H1 (cell line): ENCODE measurements around the gene ZDHHC17. TPM values are rescaled to one million over a fixed set of nuclear protein-coding genes. Genes with fewer than 3 reads are reported as not detected.

ENCODE experiments used
- CTCF ChIA-PET: fragments of 300-600 bp; sonication (Branson Sonifier 250); formaldehyde crosslinking; loops from one replicate; lab custom pipeline; 2021; ENCODE audit not compliant: partially characterized antibody; lab: Charles Lee
- POLR2A ChIA-PET: fragments of 300-600 bp; sonication (Branson Sonifier 250); formaldehyde crosslinking; loops from one replicate; lab custom pipeline; 2021; ENCODE audit warnings: inconsistent platforms; ENCODE audit not compliant: partially characterized antibody; lab: Charles Lee
- DNase-seq, 2 experiments: peaks; one replicate each; pipeline versions ENCODE4 v3.0.0 to v3.0.0-alpha.2; 2010 to 2022; ENCODE audit warnings: low spot score in 2 of 2, low read depth in 1 of 2, mixed read lengths in 1 of 2
- FAIRE-seq: peaks from 2 replicates; lab custom pipeline; 2011; peaks lifted over from hg19 to GRCh38; lab: Jason Lieb, UNC
- H2AFZ ChIP-seq: 2 replicates; pipeline ENCODE4 v1.8.1; 2012; ENCODE audit warnings: low read length, inconsistent platforms
- H2AK5ac ChIP-seq: 2 replicates; pipeline ENCODE4 v1.6.1; 2013; ENCODE audit warnings: low read depth, low read length
- H2BK120ac ChIP-seq: replicated peaks from 2 replicates; pipeline ENCODE3; 2013; ENCODE audit warnings: low read depth, low read length, inconsistent platforms
- H2BK12ac ChIP-seq: 2 replicates; pipeline ENCODE4 v1.6.1; 2013; ENCODE audit warnings: low read depth, low read length
- H2BK15ac ChIP-seq: 2 replicates; pipeline ENCODE4 v1.6.1; 2013; ENCODE audit warnings: low read length
- H2BK20ac ChIP-seq: 2 replicates; pipeline ENCODE4 v1.6.1; 2013; ENCODE audit warnings: low read length
- H2BK5ac ChIP-seq: 2 replicates; pipeline ENCODE4 v1.6.1; 2013; ENCODE audit warnings: low read depth, low read length
- H3K14ac ChIP-seq: 2 replicates; pipeline ENCODE4 v1.6.1; 2013; ENCODE audit warnings: inconsistent platforms; ENCODE audit not compliant: insufficient read length
- H3K18ac ChIP-seq: 2 replicates; pipeline ENCODE4 v1.6.1; 2013; ENCODE audit warnings: low read length; ENCODE audit errors: extremely low read depth
- H3K23ac ChIP-seq: 2 replicates; pipeline ENCODE4 v1.6.1; 2013; ENCODE audit warnings: inconsistent platforms; ENCODE audit not compliant: insufficient read length
- H3K23me2 ChIP-seq: 2 replicates; pipeline ENCODE4 v1.6.1; 2013; ENCODE audit warnings: low read depth, low read length
- H3K27ac ChIP-seq: 2 replicates; pipeline ENCODE4 v1.6.1; 2011; ENCODE audit warnings: low read depth, low read length, inconsistent platforms
- H3K27me3 ChIP-seq, 4 experiments: replicated peaks in 1 of 4; 1 replicate in 1 of 4; 2 replicates in 3 of 4; pipeline versions ENCODE4 v1.6.1 to v1.8.1; 2011 to 2013; ENCODE audit warnings: low read length in 3 of 4, mild to moderate bottlenecking in 3 of 4, inconsistent platforms in 2 of 4, mixed read lengths in 2 of 4, moderate library complexity in 1 of 4; ENCODE audit not compliant: control insufficient read depth in 3 of 4, insufficient read depth in 3 of 4; ENCODE audit errors: extremely low read depth in 1 of 4
- H3K36me3 ChIP-seq, 4 experiments: 2 replicates each; pipeline versions ENCODE4 v1.6.1 to v1.8.1; 2011 to 2013; ENCODE audit warnings: mild to moderate bottlenecking in 4 of 4, low read length in 3 of 4, moderate library complexity in 2 of 4, control low read depth in 1 of 4, inconsistent platforms in 1 of 4; ENCODE audit not compliant: insufficient read depth in 4 of 4, control insufficient read depth in 2 of 4
- H3K4ac ChIP-seq: replicated peaks from 2 replicates; pipeline ENCODE3; 2013; ENCODE audit warnings: low read length, low read depth, mixed read lengths, inconsistent platforms; ENCODE audit not compliant: insufficient read length
- H3K4me1 ChIP-seq, 4 experiments: replicated peaks in 1 of 4; 1 replicate in 1 of 4; 2 replicates in 3 of 4; pipeline versions ENCODE4 v1.6.1 to v1.8.1; 2011 to 2013; ENCODE audit warnings: low read length in 3 of 4, inconsistent platforms in 2 of 4, mixed read lengths in 1 of 4; ENCODE audit not compliant: insufficient read depth in 4 of 4, control insufficient read depth in 3 of 4
- H3K4me2 ChIP-seq, 2 experiments: 2 replicates each; pipeline versions ENCODE4 v1.6.1 to v1.8.1; 2011 to 2013; ENCODE audit warnings: low read depth in 2 of 2, low read length in 2 of 2, control low read depth in 1 of 2, inconsistent platforms in 1 of 2, mild to moderate bottlenecking in 1 of 2; ENCODE audit not compliant: insufficient read depth in 1 of 2
- H3K4me3 ChIP-seq, 4 experiments: fragments of 200-600, 300-600 bp in 1 of 4; sonication (generic), shearing (Covaris generic), sonication (Bioruptor Twin) in 1 of 4; 2 replicates each; pipeline versions ENCODE4 v1.5.1 to v1.8.1; 2011 to 2016; ENCODE audit warnings: low read length in 4 of 4, low read depth in 3 of 4, control low read depth in 2 of 4, inconsistent platforms in 2 of 4, mild to moderate bottlenecking in 2 of 4, mixed read lengths in 1 of 4, moderate library complexity in 1 of 4; ENCODE audit not compliant: insufficient read depth in 2 of 4; ENCODE audit errors: extremely low read depth in 1 of 4
- H3K56ac ChIP-seq: replicated peaks from 2 replicates; pipeline ENCODE3; 2013; ENCODE audit warnings: low read depth, mild to moderate bottlenecking, mixed read lengths, low read length, inconsistent platforms; ENCODE audit not compliant: insufficient read length
- H3K79me1 ChIP-seq: 2 replicates; pipeline ENCODE4 v1.6.1; 2013; ENCODE audit warnings: low read depth, low read length, control low read depth
- H3K79me2 ChIP-seq, 2 experiments: 2 replicates each; pipeline versions ENCODE4 v1.6.1 to v1.8.1; 2012 to 2013; ENCODE audit warnings: low read length in 2 of 2, mild to moderate bottlenecking in 2 of 2, inconsistent platforms in 1 of 2; ENCODE audit not compliant: insufficient read depth in 2 of 2, control insufficient read depth in 1 of 2
- H3K9ac ChIP-seq, 4 experiments: replicated peaks in 1 of 4; 1 replicate in 1 of 4; 2 replicates in 3 of 4; pipeline versions ENCODE4 v1.6.1 to v1.8.1; 2011 to 2013; ENCODE audit warnings: low read depth in 3 of 4, low read length in 3 of 4, control low read depth in 2 of 4, mild to moderate bottlenecking in 2 of 4, moderate library complexity in 2 of 4, inconsistent platforms in 1 of 4; ENCODE audit errors: extremely low read depth in 1 of 4
- H3K9me3 ChIP-seq, 2 experiments: 2 replicates each; pipeline versions ENCODE4 v1.6.1 to v1.8.1; 2012 to 2013; ENCODE audit warnings: mild to moderate bottlenecking in 2 of 2, moderate library complexity in 2 of 2, control low read depth in 1 of 2, inconsistent platforms in 1 of 2, low read depth in 1 of 2, low read length in 1 of 2, mixed read lengths in 1 of 2; ENCODE audit not compliant: insufficient read depth in 2 of 2
- H4K20me1 ChIP-seq, 2 experiments: replicated peaks in 1 of 2; 2 replicates each; pipeline versions ENCODE3 to v1.8.1; 2011 to 2013; ENCODE audit warnings: inconsistent platforms in 2 of 2, low read length in 2 of 2, mild to moderate bottlenecking in 1 of 2; ENCODE audit not compliant: insufficient read depth in 2 of 2, control insufficient read depth in 1 of 2
- H4K5ac ChIP-seq: 2 replicates; pipeline ENCODE4 v1.6.1; 2013; ENCODE audit warnings: low read length, low read depth, mixed read lengths, inconsistent platforms; ENCODE audit not compliant: insufficient read length
- H4K8ac ChIP-seq: 2 replicates; pipeline ENCODE4 v1.8.0; 2013; ENCODE audit warnings: mild to moderate bottlenecking, moderate library complexity, low read length, inconsistent platforms; ENCODE audit not compliant: insufficient read depth; ENCODE audit errors: extremely low read depth
- H4K91ac ChIP-seq: replicated peaks from 2 replicates; pipeline ENCODE3; 2013; ENCODE audit warnings: low read length, mixed read lengths, inconsistent platforms; ENCODE audit not compliant: insufficient read length
- E2F6 ChIP-seq: IDR thresholded peaks from 2 replicates; pipeline ENCODE4 v1.6.1; 2012; ENCODE audit warnings: inconsistent platforms
- EP300 ChIP-seq, 2 experiments: IDR thresholded peaks; 1 replicate in 1 of 2; 2 replicates in 1 of 2; pipeline ENCODE4 v1.6.1; 2011 to 2012; ENCODE audit warnings: low read depth in 2 of 2, low read length in 2 of 2, mild to moderate bottlenecking in 2 of 2, borderline replicate concordance in 1 of 2, inconsistent platforms in 1 of 2, moderate library complexity in 1 of 2
- FOSL1 ChIP-seq: IDR thresholded peaks from 2 replicates; pipeline ENCODE4 v1.6.1; 2011; ENCODE audit warnings: mild to moderate bottlenecking, low read depth, low read length, moderate library complexity; ENCODE audit not compliant: insufficient read depth
- WGBS, 2 experiments: shearing (Covaris generic) in 1 of 2; methylation state at CpG; one replicate each; pipeline versions ENCODE4 v1.1.6 to v1.1.7; 2013 to 2015; ENCODE audit warnings: low lambda C conversion rate in 2 of 2, mixed read lengths in 2 of 2, inconsistent platforms in 1 of 2, low coverage in 1 of 2, missing lambda C conversion rate in 1 of 2; ENCODE audit not compliant: insufficient replicate concordance in 2 of 2, insufficient coverage in 1 of 2, insufficient read length in 1 of 2; ENCODE audit errors: extremely low coverage in 1 of 2, missing lambda C conversion rate in 1 of 2; 5-methylcytosine and 5-hydroxymethylcytosine counted together
- polyA plus RNA-seq, 7 experiments: library from polyadenylated mRNA; depleted of rRNA in 3 of 7; stranded (reverse) in 5 of 7; unstranded in 2 of 7; fragments of >200 nt in 5 of 7; fragments of 200-250 nt in 2 of 7; gene quantifications; 1 replicate in 5 of 7; 2 replicates in 1 of 7; 4 replicates in 1 of 7; pipeline versions ENCODE4 v1.2.1 to v1.2.3, GENCODE V29; 2011 to 2013; ENCODE audit warnings: missing spikeins in 2 of 7, mixed read lengths in 2 of 7
- total RNA-seq: library from RNA; stranded (reverse); fragmentation: NEBNext Ultra II Directional; extraction: Animal tissue kit (Norgen Biotek cat#: 25700); gene quantifications from 2 replicates; pipeline ENCODE4 v1.2.1, GENCODE V29; 2021

ZDHHC17 gene
- total and polyA plus RNA-seq, 2 of the 8 experiments (the other 6 are each of a cell fraction or from before 2014, with no cell fraction given) = 27.6 to 28.9 TPM

GRCh38 chr12:76782526-76782925 is 18.6 kb downstream of the ZDHHC17 start:
- H2BK12ac ChIP-seq = no peak overlapping the region
- no peak overlapping the region for H2BK5ac ChIP-seq
- H4K91ac ChIP-seq = no peak overlapping the region
- FAIRE-seq (no peak), DNase-seq (no peak)
- H3K23ac ChIP-seq = no peak overlapping the region
- H2AFZ ChIP-seq = no peak overlapping the region
- H3K9me3 ChIP-seq = no peaks in the 10 kb centered on the region
- no peaks in the 10 kb centered on the region for H3K27me3 ChIP-seq
- H3K4me1 ChIP-seq = peaks cover 0 to 16% (median 7%) of the 10 kb centered on the region in 4 experiments; a peak in 4 of 7 replicates
- H3K4me3 ChIP-seq = no peak overlapping the region
- CTCF ChIA-PET = interaction anchor here (0.8 to 1.2 kb wide), 5 partner anchors 8 to 161 kb away, joined by 3 to 6 read pairs (median 4); no protein-coding TSS in a partner anchor
- POLR2A ChIA-PET = interaction anchor here (1.0 to 1.6 kb wide), 3 partner anchors 16 to 26 kb away, joined by 3 to 6 read pairs (median 4); no protein-coding TSS in a partner anchor
- H2BK20ac ChIP-seq = no peak overlapping the region
- 88% methylated on average over 2 of the region's 2 CpGs; no CpG with 5 or more reads in 1 of the 2 experiments for WGBS, 2 experiments
- H4K5ac ChIP-seq = no peak overlapping the region
- H3K4me2 ChIP-seq = no peak overlapping the region
- H3K27ac ChIP-seq = no peak overlapping the region
- H4K8ac ChIP-seq = no peak overlapping the region
- H2AK5ac ChIP-seq = no peak overlapping the region
- no peak overlapping the region for H3K14ac ChIP-seq
- H3K36me3 ChIP-seq = no peaks in the 10 kb centered on the region
- H3K9ac ChIP-seq = no peak overlapping the region
- peaks cover 1 to 3% of the 10 kb centered on the region in 2 experiments for H4K20me1 ChIP-seq
- no peak overlapping the region for H3K4ac ChIP-seq
- H3K79me1 ChIP-seq = peaks cover 3% of the 10 kb centered on the region
- H3K79me2 ChIP-seq = peaks cover 2 to 96% of the 10 kb centered on the region in 2 experiments; a peak in 3 of 4 replicates
- H3K18ac ChIP-seq = no peak overlapping the region
- no peak overlapping the region for H2BK15ac ChIP-seq
- no peaks in the 10 kb centered on the region for H3K23me2 ChIP-seq
- H3K56ac ChIP-seq = no peak overlapping the region
- H2BK120ac ChIP-seq = no peak overlapping the region
- TF ChIP-seq FOSL1 (no peak), E2F6 (no peak), EP300 (IDR thresholded peaks at IDR 0.05; ENCODE audit: borderline replicate concordance in 1 of 2, low read depth in 2 of 2, low read length in 2 of 2) (no peak)
